ENCODE data around the gene TAF11L7. TPM values are rescaled to one million over a fixed set of nuclear protein-coding genes. Genes with fewer than 3 reads are reported as not detected.
"Not testable (repeated sequence)": the region's sequence is repeated elsewhere in the genome, so short reads cannot be mapped to it uniquely, and the experiment has no call there.

Gene TAF11L7
- polyA plus RNA-seq, 4 donors: not detected

DNA sequence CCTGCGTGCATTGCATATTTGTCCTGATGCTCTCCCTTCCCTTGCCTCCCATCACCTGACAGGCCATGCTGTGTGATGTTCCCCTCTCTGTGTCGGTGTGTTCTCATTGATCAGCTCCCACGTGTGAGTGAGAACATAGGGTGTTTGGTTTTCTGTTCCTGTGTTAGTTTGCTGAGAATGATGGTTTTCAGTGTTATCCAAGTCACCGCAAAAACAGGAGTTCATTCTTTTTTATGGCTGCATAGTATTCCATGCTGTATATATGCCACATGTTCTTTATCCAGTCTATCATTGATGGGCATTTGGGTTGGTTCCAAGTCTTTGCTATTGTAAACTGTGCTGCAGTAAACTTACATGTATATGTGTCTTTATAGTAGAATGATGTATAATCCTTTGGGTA is 21.9 kb upstream of the TAF11L7 start:
- WGBS, 3 donors: 85 to 90% (median 90%) methylated on average over 4 of the region's 4 CpGs
- not testable (repeated sequence) for H3K4me3 ChIP-seq (ENCODE audit: low read depth in 1 of 3, low read length in 3 of 3); H3K27ac ChIP-seq (ENCODE audit: low read depth in 1 of 3, low read length in 2 of 3); H3K36me3 ChIP-seq (ENCODE audit: control insufficient read depth in 3 of 3, insufficient read depth in 2 of 3, low read depth in 1 of 3, low read length in 3 of 3); FAIRE-seq; H3K27me3 ChIP-seq (ENCODE audit: control insufficient read depth in 3 of 3, insufficient read depth in 3 of 3, low read length in 3 of 3); DNase-seq; H3K4me1 ChIP-seq (ENCODE audit: control insufficient read depth in 3 of 3, insufficient read depth in 2 of 3, low read depth in 1 of 3, low read length in 2 of 3); H3K9me3 ChIP-seq (ENCODE audit: control insufficient read depth in 2 of 2, insufficient read depth in 1 of 2, low read depth in 1 of 2, low read length in 1 of 2)

DNA sequence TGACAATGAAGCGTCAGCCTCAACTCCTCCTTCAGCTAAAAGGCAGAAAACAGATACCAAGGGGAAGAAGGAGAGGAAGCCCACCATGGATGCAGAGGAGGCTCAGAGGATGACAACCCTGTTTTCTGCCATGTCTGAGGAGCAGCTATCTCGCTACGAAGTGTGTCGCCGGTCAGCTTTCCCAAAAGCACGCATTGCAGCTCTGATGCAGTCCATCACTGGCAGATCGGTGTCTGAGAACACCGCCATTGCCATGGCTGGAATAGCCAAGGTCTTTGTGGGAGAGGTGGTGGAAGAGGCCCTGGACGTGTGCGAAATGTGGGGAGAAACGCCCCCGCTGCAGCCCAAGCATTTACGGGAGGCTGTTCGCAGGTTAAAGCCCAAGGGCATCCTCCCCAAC is 19.4 kb upstream of the TAF11L7 start:
- H3K27ac ChIP-seq (ENCODE audit: low read depth in 1 of 3, low read length in 2 of 3): no peak overlapping the region
- FAIRE-seq (no peak), DNase-seq (no peak)
- H3K9me3 ChIP-seq (ENCODE audit: control insufficient read depth in 2 of 2, insufficient read depth in 1 of 2, low read depth in 1 of 2, low read length in 1 of 2): peaks cover 0 to 14% of the 10 kb centered on the region in 2 donors
- no peak overlapping the region for H3K4me3 ChIP-seq (ENCODE audit: low read depth in 1 of 3, low read length in 3 of 3)
- WGBS, 3 donors: 91 to 93% (median 92%) methylated on average over 13 to 14 of the region's 14 CpGs
- no peaks in the 10 kb centered on the region for H3K36me3 ChIP-seq (ENCODE audit: control insufficient read depth in 3 of 3, insufficient read depth in 2 of 3, low read depth in 1 of 3, low read length in 3 of 3)
- H3K27me3 ChIP-seq (ENCODE audit: control insufficient read depth in 3 of 3, insufficient read depth in 3 of 3, low read length in 3 of 3): no peaks in the 10 kb centered on the region
- H3K4me1 ChIP-seq (ENCODE audit: control insufficient read depth in 3 of 3, insufficient read depth in 2 of 3, low read depth in 1 of 3, low read length in 2 of 3): no peaks in the 10 kb centered on the region

GRCh38 chr5:17603880-17604279 is 18.3 kb upstream of the TAF11L7 start, which contains the start of gene TAF11L11:
Gene TAF11L11, plus strand, starts transcription at chr5:17604183.
- not testable (repeated sequence) for H3K27me3 ChIP-seq (ENCODE audit: control insufficient read depth in 3 of 3, insufficient read depth in 3 of 3, low read length in 3 of 3); H3K36me3 ChIP-seq (ENCODE audit: control insufficient read depth in 3 of 3, insufficient read depth in 2 of 3, low read depth in 1 of 3, low read length in 3 of 3); FAIRE-seq; H3K27ac ChIP-seq (ENCODE audit: low read depth in 1 of 3, low read length in 2 of 3); H3K4me3 ChIP-seq (ENCODE audit: low read depth in 1 of 3, low read length in 3 of 3); DNase-seq; H3K4me1 ChIP-seq (ENCODE audit: control insufficient read depth in 3 of 3, insufficient read depth in 2 of 3, low read depth in 1 of 3, low read length in 2 of 3)
- WGBS, 3 donors: 50 to 63% (median 55%) methylated on average over 6 of the region's 6 CpGs
- peaks cover 0 to 14% of the 10 kb centered on the region in 2 donors for H3K9me3 ChIP-seq (ENCODE audit: control insufficient read depth in 2 of 2, insufficient read depth in 1 of 2, low read depth in 1 of 2, low read length in 1 of 2)

- not testable (repeated sequence) for H3K27ac ChIP-seq (ENCODE audit: low read depth in 1 of 3, low read length in 2 of 3); FAIRE-seq; H3K36me3 ChIP-seq (ENCODE audit: control insufficient read depth in 3 of 3, insufficient read depth in 2 of 3, low read depth in 1 of 3, low read length in 3 of 3); H3K27me3 ChIP-seq (ENCODE audit: control insufficient read depth in 3 of 3, insufficient read depth in 3 of 3, low read length in 3 of 3); H3K4me3 ChIP-seq (ENCODE audit: low read depth in 1 of 3, low read length in 3 of 3); DNase-seq; H3K4me1 ChIP-seq (ENCODE audit: control insufficient read depth in 3 of 3, insufficient read depth in 2 of 3, low read depth in 1 of 3, low read length in 2 of 3)
- peaks cover 0 to 11% of the 10 kb centered on the region in 2 donors for H3K9me3 ChIP-seq (ENCODE audit: control insufficient read depth in 2 of 2, insufficient read depth in 1 of 2, low read depth in 1 of 2, low read length in 1 of 2)
- no CpG with 5 or more reads among the region's 15 CpGs for WGBS, 3 donors
Observed at GRCh38 chr5:17597728-17598127, 12.2 kb upstream of the TAF11L7 start, which contains the start of gene TAF11L10. Gene TAF11L10, minus strand, starts transcription at chr5:17597828.

GRCh38 chr5:17594255-17594654 is 8.7 kb upstream of the TAF11L7 start, which contains the start of gene TAF11L9:
Gene TAF11L9, minus strand, starts transcription at chr5:17594394.
- H3K36me3 ChIP-seq (ENCODE audit: control insufficient read depth in 3 of 3, insufficient read depth in 2 of 3, low read depth in 1 of 3, low read length in 3 of 3); H3K27me3 ChIP-seq (ENCODE audit: control insufficient read depth in 3 of 3, insufficient read depth in 3 of 3, low read length in 3 of 3); DNase-seq; H3K4me1 ChIP-seq (ENCODE audit: control insufficient read depth in 3 of 3, insufficient read depth in 2 of 3, low read depth in 1 of 3, low read length in 2 of 3); H3K4me3 ChIP-seq (ENCODE audit: low read depth in 1 of 3, low read length in 3 of 3); H3K27ac ChIP-seq (ENCODE audit: low read depth in 1 of 3, low read length in 2 of 3); FAIRE-seq; H3K9me3 ChIP-seq (ENCODE audit: control insufficient read depth in 2 of 2, insufficient read depth in 1 of 2, low read depth in 1 of 2, low read length in 1 of 2): not testable (repeated sequence)
- 94 to 97% (median 96%) methylated on average over 7 to 9 of the region's 15 CpGs for WGBS, 3 donors

GRCh38 chr5:17590860-17591259 is 5.3 kb upstream of the TAF11L7 start, which contains the start of gene TAF11L8:
Gene TAF11L8, minus strand, starts transcription at chr5:17590960.
- H3K27ac ChIP-seq (ENCODE audit: low read depth in 1 of 3, low read length in 2 of 3); H3K9me3 ChIP-seq (ENCODE audit: control insufficient read depth in 2 of 2, insufficient read depth in 1 of 2, low read depth in 1 of 2, low read length in 1 of 2); H3K36me3 ChIP-seq (ENCODE audit: control insufficient read depth in 3 of 3, insufficient read depth in 2 of 3, low read depth in 1 of 3, low read length in 3 of 3); H3K4me1 ChIP-seq (ENCODE audit: control insufficient read depth in 3 of 3, insufficient read depth in 2 of 3, low read depth in 1 of 3, low read length in 2 of 3); FAIRE-seq; H3K4me3 ChIP-seq (ENCODE audit: low read depth in 1 of 3, low read length in 3 of 3); DNase-seq; H3K27me3 ChIP-seq (ENCODE audit: control insufficient read depth in 3 of 3, insufficient read depth in 3 of 3, low read length in 3 of 3): not testable (repeated sequence)
- no CpG with 5 or more reads among the region's 16 CpGs for WGBS, 3 donors

Other genes starting within 250 kb of the TAF11L7 start
- gene TAF11L2, start 87.5 kb downstream of the TAF11L7 start, polyA plus RNA-seq: not detected
- gene TAF11L3, start 67.4 kb downstream of the TAF11L7 start, polyA plus RNA-seq: not detected
- not detected for gene TAF11L4, start 64.0 kb downstream of the TAF11L7 start, polyA plus RNA-seq
- not detected for gene TAF11L5, start 60.5 kb downstream of the TAF11L7 start, polyA plus RNA-seq
- not detected for gene TAF11L6, start 57.1 kb downstream of the TAF11L7 start, polyA plus RNA-seq
- gene TAF11L8, start 5.2 kb upstream of the TAF11L7 start, polyA plus RNA-seq: not detected
- not detected for gene TAF11L9, start 8.6 kb upstream of the TAF11L7 start, polyA plus RNA-seq
- gene TAF11L10, start 12.1 kb upstream of the TAF11L7 start, polyA plus RNA-seq: not detected
- not detected for gene TAF11L11, start 18.4 kb upstream of the TAF11L7 start, polyA plus RNA-seq
- gene TAF11L12, start 24.6 kb upstream of the TAF11L7 start, polyA plus RNA-seq: not detected
- not detected for gene TAF11L13, start 46.3 kb upstream of the TAF11L7 start, polyA plus RNA-seq
- not detected for gene TAF11L14, start 48.7 kb upstream of the TAF11L7 start, polyA plus RNA-seq

Measured in small intestine (tissue), 7 donors.